Breast epithelium (tissue), 4 donors: Measurements from ENCODE around the gene PSORS1C1. TPM values are rescaled to one million over a fixed set of nuclear protein-coding genes. Genes with fewer than 3 reads are reported as not detected.

Experiments
- DNase-seq, 2 donors: peaks; one replicate each; pipeline ENCODE4 v3.0.0-alpha.2; 2019; ENCODE audit warnings: low spot score in 2 of 2
- H3K27ac ChIP-seq, 2 donors: fragments of 200-600 bp; sonication (generic) in 1 of 2; one replicate each; pipeline ENCODE4 v1.5.1; 2016 to 2019; ENCODE audit warnings: mild to moderate bottlenecking in 1 of 2
- H3K27me3 ChIP-seq, 2 donors: fragments of 200-600 bp; sonication (generic) in 1 of 2; one replicate each; pipeline versions ENCODE4 v1.5.1 to v1.6.0; 2017 to 2019; ENCODE audit warnings: control low read depth in 1 of 2, mild to moderate bottlenecking in 1 of 2
- H3K36me3 ChIP-seq: fragments of 200-600 bp; one replicate; pipeline ENCODE4 v1.5.1; 2019
- H3K4me1 ChIP-seq, 2 donors: fragments of 200-600 bp; sonication (generic); one replicate each; pipeline ENCODE4 v1.5.1; 2016 to 2019; ENCODE audit warnings: control low read depth in 1 of 2
- H3K4me3 ChIP-seq, 3 donors: fragments of 200-600 bp; sonication (generic); 1 replicate in 2 of 3; 2 replicates in 1 of 3; pipeline ENCODE4 v1.5.1; 2016 to 2019; ENCODE audit warnings: mild to moderate bottlenecking in 3 of 3, moderate library complexity in 2 of 3
- H3K9me3 ChIP-seq, 2 donors: fragments of 200-600 bp; sonication (generic) in 1 of 2; one replicate each; pipeline ENCODE4 v1.5.1; 2016 to 2019; ENCODE audit warnings: control low read depth in 1 of 2
- POLR2A ChIP-seq: fragments of 450-650 bp; IDR thresholded peaks from one replicate; pipeline ENCODE4 v1.6.1; 2016; ENCODE audit warnings: antibody characterized with exemption, mild to moderate bottlenecking, moderate library complexity
- POLR2AphosphoS5 ChIP-seq, 3 donors: sonication (generic); formaldehyde crosslinking; IDR thresholded peaks; one replicate each; pipeline ENCODE4 v1.6.1; 2017; ENCODE audit warnings: antibody characterized with exemption in 3 of 3
- intact Hi-C: fragments of 100-400 bp; cut with DNase I; formaldehyde crosslinking; loops from one replicate; pipeline ENCODE4 v1.15.1; 2023; ENCODE audit warnings: low total_unique reads
- total RNA-seq, 3 donors: library from RNA; depleted of rRNA; stranded (reverse); fragments of >200 nt; gene quantifications; one replicate each; pipeline ENCODE4 v1.1.0, GENCODE V29; 2016
- TF ChIP-seq, protein P1 (sequence below), 3 donors: fragments of 450-650 bp; IDR thresholded peaks; one replicate each; pipeline ENCODE4 v1.5.1; 2016 to 2017; ENCODE audit warnings: antibody characterized with exemption in 3 of 3, mild to moderate bottlenecking in 3 of 3, moderate library complexity in 3 of 3

Gene PSORS1C1
- total RNA-seq, 3 donors from 2014 or later: 0.48 to 2.0 (median 1.9) TPM

DNA sequence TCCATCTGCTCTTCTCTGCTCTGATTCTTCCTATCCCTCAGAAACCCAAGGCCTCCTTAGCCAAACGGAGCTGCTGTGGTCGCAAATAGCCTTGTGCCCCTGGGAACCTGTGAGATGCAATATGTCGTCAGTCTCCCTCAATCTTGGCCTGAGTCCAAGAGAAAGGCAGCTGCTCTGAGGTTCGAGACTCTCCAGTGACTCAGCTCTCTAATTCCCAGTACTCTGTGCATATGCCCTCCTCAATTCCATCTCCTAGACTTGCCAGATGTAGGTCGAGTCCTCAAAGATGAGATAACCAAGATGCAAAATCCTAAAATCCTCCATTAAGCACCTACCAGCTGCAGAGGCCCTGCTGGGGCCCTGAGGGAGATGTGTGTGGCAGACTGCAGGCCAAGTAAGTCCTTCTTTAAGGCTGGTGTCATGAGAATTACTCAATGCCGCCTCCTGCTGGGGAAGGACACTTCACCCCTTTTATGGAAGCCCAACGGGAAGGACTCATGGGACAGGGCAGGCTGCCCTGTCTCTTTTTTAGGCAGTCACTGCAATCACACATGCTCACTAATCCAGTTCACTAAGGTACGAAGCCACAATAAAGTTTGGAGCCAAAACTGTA, 30.8 kb upstream of the PSORS1C1 start:
- TF ChIP-seq POLR2A: no peak
- TF ChIP-seq POLR2AphosphoS5 (IDR thresholded peaks at IDR 0.05): no peak
- Histone ChIP-seq H3K27me3 (no peaks in the 10 kb centered on the region), H3K27ac (no peak overlapping the region), H3K4me1 (no peaks in the 10 kb centered on the region), H3K4me3 (no peak overlapping the region), H3K9me3 (no peaks in the 10 kb centered on the region), H3K36me3 (no peaks in the 10 kb centered on the region)
- intact Hi-C loops: no loop called here
- no peak for DNase-seq

- H3K4me3 ChIP-seq: no peak overlapping the region
- no peaks in the 10 kb centered on the region for H3K27me3 ChIP-seq
- TF ChIP-seq POLR2A (no peak), POLR2AphosphoS5 (IDR thresholded peaks at IDR 0.05) (no peak)
- TF ChIP-seq, protein P1, sequence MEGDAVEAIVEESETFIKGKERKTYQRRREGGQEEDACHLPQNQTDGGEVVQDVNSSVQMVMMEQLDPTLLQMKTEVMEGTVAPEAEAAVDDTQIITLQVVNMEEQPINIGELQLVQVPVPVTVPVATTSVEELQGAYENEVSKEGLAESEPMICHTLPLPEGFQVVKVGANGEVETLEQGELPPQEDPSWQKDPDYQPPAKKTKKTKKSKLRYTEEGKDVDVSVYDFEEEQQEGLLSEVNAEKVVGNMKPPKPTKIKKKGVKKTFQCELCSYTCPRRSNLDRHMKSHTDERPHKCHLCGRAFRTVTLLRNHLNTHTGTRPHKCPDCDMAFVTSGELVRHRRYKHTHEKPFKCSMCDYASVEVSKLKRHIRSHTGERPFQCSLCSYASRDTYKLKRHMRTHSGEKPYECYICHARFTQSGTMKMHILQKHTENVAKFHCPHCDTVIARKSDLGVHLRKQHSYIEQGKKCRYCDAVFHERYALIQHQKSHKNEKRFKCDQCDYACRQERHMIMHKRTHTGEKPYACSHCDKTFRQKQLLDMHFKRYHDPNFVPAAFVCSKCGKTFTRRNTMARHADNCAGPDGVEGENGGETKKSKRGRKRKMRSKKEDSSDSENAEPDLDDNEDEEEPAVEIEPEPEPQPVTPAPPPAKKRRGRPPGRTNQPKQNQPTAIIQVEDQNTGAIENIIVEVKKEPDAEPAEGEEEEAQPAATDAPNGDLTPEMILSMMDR (IDR thresholded peaks at IDR 0.05): no peak
- H3K9me3 ChIP-seq: no peaks in the 10 kb centered on the region
- no peak for DNase-seq
- no peaks in the 10 kb centered on the region for H3K4me1 ChIP-seq
- intact Hi-C loops: no loop called here
- H3K27ac ChIP-seq: no peak overlapping the region
- H3K36me3 ChIP-seq: no peaks in the 10 kb centered on the region
Measured at GRCh38 chr6:31086788-31087440, 27.7 kb upstream of the PSORS1C1 start.

DNA sequence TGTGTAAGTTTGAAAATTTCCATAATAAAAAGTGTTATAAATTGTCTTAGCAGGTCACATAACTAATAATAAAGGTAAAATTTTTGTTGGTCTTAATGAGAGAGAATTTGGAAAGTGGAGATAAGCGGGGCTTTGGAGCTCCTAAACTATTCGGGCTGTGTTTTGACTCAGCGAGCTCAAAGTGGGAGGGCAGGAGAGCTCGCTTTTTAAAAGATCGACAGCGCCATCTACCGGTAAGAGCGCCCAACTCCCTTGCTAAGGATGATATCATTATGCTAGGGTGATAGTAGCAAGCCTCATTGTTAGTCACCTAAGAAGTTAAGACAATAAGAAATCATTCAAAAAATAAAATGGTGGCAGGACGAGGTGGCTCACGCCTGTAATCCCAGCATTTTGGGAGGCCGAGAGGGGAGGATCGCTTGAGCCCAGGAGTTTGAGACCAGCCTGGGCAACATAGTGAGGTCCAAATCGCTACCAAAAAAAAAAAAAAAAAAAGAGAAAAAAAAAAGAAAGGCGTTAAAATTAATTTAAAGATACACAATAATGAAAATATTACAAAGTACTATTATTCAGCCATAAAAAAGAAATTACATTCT, 27.0 kb upstream of the PSORS1C1 start:
- Histone ChIP-seq H3K27me3 (no peaks in the 10 kb centered on the region), H3K36me3 (no peaks in the 10 kb centered on the region), H3K27ac (no peak overlapping the region), H3K4me3 (no peak overlapping the region), H3K9me3 (no peaks in the 10 kb centered on the region), H3K4me1 (no peaks in the 10 kb centered on the region)
- peak; percentile 70 to 86 for DNase-seq
- intact Hi-C loops: no loop called here
- TF ChIP-seq POLR2AphosphoS5 (IDR thresholded peaks at IDR 0.05) (no peak), POLR2A (no peak)
- TF ChIP-seq, protein P1 (IDR thresholded peaks at IDR 0.05): peak; percentile 50 to 84 (median 79)

GRCh38 chr6:31090275-31090972, 24.2 kb upstream of the PSORS1C1 start:
- no peak for TF ChIP-seq POLR2AphosphoS5 (IDR thresholded peaks at IDR 0.05)
- TF ChIP-seq, protein P1 (IDR thresholded peaks at IDR 0.05): no peak
- TF ChIP-seq POLR2A: no peak
- Histone ChIP-seq H3K27me3 (no peaks in the 10 kb centered on the region), H3K4me1 (peaks cover 0 to 4% of the 10 kb centered on the region in 2 donors), H3K9me3 (no peaks in the 10 kb centered on the region), H3K36me3 (no peaks in the 10 kb centered on the region), H3K27ac (no peak overlapping the region), H3K4me3 (no peak overlapping the region)
- no peak for DNase-seq
- intact Hi-C loops: no loop called here

GRCh38 chr6:31090973-31091364, 23.6 kb upstream of the PSORS1C1 start:
- H3K27me3 ChIP-seq: no peaks in the 10 kb centered on the region
- no peaks in the 10 kb centered on the region for H3K9me3 ChIP-seq
- no peaks in the 10 kb centered on the region for H3K36me3 ChIP-seq
- intact Hi-C loops: no loop called here
- no peak overlapping the region for H3K4me3 ChIP-seq
- DNase-seq: no peak
- no peak overlapping the region for H3K27ac ChIP-seq
- peaks cover 0 to 4% of the 10 kb centered on the region in 2 donors for H3K4me1 ChIP-seq
- no peak for TF ChIP-seq POLR2AphosphoS5 (IDR thresholded peaks at IDR 0.05)
- TF ChIP-seq, protein P1 (IDR thresholded peaks at IDR 0.05): no peak
- no peak for TF ChIP-seq POLR2A
